ENCODE data around the gene BEND7. TPM values are rescaled to one million over a fixed set of nuclear protein-coding genes. Genes with fewer than 3 reads are reported as not detected.

Gene BEND7
- total and polyA plus RNA-seq, 9 of the 15 experiments (the other 6 are each of a cell fraction or from before 2014, with no cell fraction given) = 1.3 to 11.4 (median 5.2) TPM

DNA sequence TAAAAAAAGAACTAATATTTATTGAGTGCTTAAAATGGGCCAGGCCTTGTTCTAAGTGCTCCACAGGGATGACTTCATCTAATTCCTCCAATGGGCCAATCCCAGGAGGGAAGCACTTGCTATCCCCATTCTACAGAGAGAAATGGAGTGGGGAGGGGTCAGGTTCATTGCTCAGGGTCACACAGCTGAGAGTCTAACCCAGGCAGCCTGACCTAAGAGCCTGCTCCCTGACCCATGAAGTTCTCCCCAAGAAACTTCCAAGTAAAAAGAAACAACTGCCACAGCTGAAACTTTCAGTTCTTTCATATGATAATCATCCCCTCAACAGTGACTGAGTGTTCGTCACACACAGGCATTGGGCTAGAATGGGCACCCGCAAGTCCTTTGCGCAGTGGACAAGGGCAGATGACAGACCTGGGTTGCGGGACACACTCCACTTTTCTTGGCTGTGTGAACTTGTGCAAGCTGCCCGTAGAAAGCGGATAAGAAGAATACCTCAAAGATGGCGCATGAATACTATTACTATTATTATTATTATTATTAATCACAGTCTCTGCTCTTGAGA is 39.7 kb downstream of the BEND7 start:
- 49% methylated on average over 7 of the region's 7 CpGs for WGBS (ENCODE audit: insufficient coverage, low coverage, missing lambda C conversion rate)
- in situ Hi-C loops (cut with MboI) (no loop called here), intact Hi-C loops (cut with micrococcal nuclease) (no loop called here)
- no peaks in the 10 kb centered on the region for H3K36me3 ChIP-seq (ENCODE audit: control insufficient read depth, insufficient read depth, low read length)
- H3K9me1 ChIP-seq (ENCODE audit: control insufficient read depth, insufficient read depth, low read length) = no peaks in the 10 kb centered on the region
- no peaks in the 10 kb centered on the region; the same call in 1 of the 2 replicates for H4K20me1 ChIP-seq (replicated peaks; ENCODE audit: control insufficient read depth, insufficient read depth, low read length)
- H3K27me3 ChIP-seq (ENCODE audit: control insufficient read depth in 2 of 2, insufficient read depth in 2 of 2, low read length in 2 of 2) = peaks cover 0 to 5% of the 10 kb centered on the region in 2 experiments; a peak in 1 of 5 replicates
- no peak overlapping the region for H3K27ac ChIP-seq (ENCODE audit: extremely low read depth, low read depth, low read length)
- no peaks in the 10 kb centered on the region for H3K79me2 ChIP-seq (ENCODE audit: control insufficient read depth, insufficient read depth, low read length)
- POLR2A ChIA-PET = interaction anchor here (0.5 kb wide), 1 partner anchor 103 kb away, joined by 3 read pairs; no protein-coding TSS in a partner anchor
- FAIRE-seq (no peak), ATAC-seq (no peak), DNase-seq (ENCODE audit: extremely low read depth in 1 of 4, low spot score in 3 of 4) (no peak)
- no peaks in the 10 kb centered on the region; a peak in 1 of 5 replicates for H3K4me1 ChIP-seq (replicated peaks in 1 of 2; ENCODE audit: control insufficient read depth in 2 of 2, insufficient read depth in 2 of 2, low read length in 2 of 2)
- H2AFZ ChIP-seq (ENCODE audit: low read depth, low read length) = no peak overlapping the region
- BruUV-seq (replicated peaks) = no TSS peak
- H3K9me3 ChIP-seq (replicated peaks; ENCODE audit: control insufficient read depth, insufficient read depth, low read depth, low read length) = no peaks in the 10 kb centered on the region
- H3K4me2 ChIP-seq (ENCODE audit: insufficient read depth, low read length) = no peak overlapping the region
- H3K4me3 ChIP-seq = no peak overlapping the region
- no peak overlapping the region for H3K9ac ChIP-seq (ENCODE audit: insufficient read depth in 1 of 2, low read depth in 2 of 2, low read length in 2 of 2)
- CTCF ChIA-PET (ENCODE audit: low intra/inter-chr PET ratio) = no interaction called here
- TF ChIP-seq ZNF511 (CRISPR knock-in tag; IDR thresholded peaks at IDR 0.05) = no peak
- no peak for TF ChIP-seq DNMT1 (IDR thresholded peaks at IDR 0.05)
- TF ChIP-seq ARID3A (IDR thresholded peaks at IDR 0.05; ENCODE audit: borderline replicate concordance, low read depth, low read length) = no peak
- TF ChIP-seq NEUROD1 (IDR thresholded peaks at IDR 0.05; ENCODE audit: borderline replicate concordance, low read depth, low read length, partially characterized antibody) = no peak
- no peak for TF ChIP-seq ATF3 (IDR thresholded peaks at IDR 0.05)
- TF ChIP-seq ATF3 (CRISPR knock-in tag; conservative IDR thresholded peaks at IDR 0.05) = no peak
- no peak for TF ChIP-seq NONO (IDR thresholded peaks at IDR 0.05; ENCODE audit: low read depth in 2 of 2, low read length in 1 of 2)
- TF ChIP-seq SMARCA4 (IDR thresholded peaks at IDR 0.05) = no peak
- TF ChIP-seq ZNF655 (CRISPR knock-in tag; IDR thresholded peaks at IDR 0.05) = no peak
- no peak for TF ChIP-seq IFI16 (CRISPR knock-in tag; IDR thresholded peaks at IDR 0.05)
- TF ChIP-seq, protein P1, sequence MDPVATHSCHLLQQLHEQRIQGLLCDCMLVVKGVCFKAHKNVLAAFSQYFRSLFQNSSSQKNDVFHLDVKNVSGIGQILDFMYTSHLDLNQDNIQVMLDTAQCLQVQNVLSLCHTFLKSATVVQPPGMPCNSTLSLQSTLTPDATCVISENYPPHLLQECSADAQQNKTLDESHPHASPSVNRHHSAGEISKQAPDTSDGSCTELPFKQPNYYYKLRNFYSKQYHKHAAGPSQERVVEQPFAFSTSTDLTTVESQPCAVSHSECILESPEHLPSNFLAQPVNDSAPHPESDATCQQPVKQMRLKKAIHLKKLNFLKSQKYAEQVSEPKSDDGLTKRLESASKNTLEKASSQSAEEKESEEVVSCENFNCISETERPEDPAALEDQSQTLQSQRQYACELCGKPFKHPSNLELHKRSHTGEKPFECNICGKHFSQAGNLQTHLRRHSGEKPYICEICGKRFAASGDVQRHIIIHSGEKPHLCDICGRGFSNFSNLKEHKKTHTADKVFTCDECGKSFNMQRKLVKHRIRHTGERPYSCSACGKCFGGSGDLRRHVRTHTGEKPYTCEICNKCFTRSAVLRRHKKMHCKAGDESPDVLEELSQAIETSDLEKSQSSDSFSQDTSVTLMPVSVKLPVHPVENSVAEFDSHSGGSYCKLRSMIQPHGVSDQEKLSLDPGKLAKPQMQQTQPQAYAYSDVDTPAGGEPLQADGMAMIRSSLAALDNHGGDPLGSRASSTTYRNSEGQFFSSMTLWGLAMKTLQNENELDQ (CRISPR knock-in tag; IDR thresholded peaks at IDR 0.05; ENCODE audit: borderline replicate concordance) = no peak
- TF ChIP-seq TEAD2 (tag; IDR thresholded peaks at IDR 0.05) = no peak
- TF ChIP-seq E2F6 (IDR thresholded peaks at IDR 0.05; ENCODE audit: borderline replicate concordance in 1 of 2, extremely low read depth in 1 of 2, insufficient read depth in 1 of 2, insufficient read length in 1 of 2, low read depth in 1 of 2, low read length in 1 of 2, poor library complexity in 1 of 2, severe bottlenecking in 1 of 2) = no peak

Measured in K562 (cell line).